HUES64 (cell line): ENCODE data around the gene ANO5.

Experiments used
- H3K27ac ChIP-seq: 2 replicates; pipeline ENCODE4 v1.7.0; 2013; ENCODE audit warnings: low read depth, low read length, inconsistent platforms
- H3K27me3 ChIP-seq: 2 replicates; pipeline ENCODE4 v1.6.1; 2013; ENCODE audit warnings: mild to moderate bottlenecking, low read length; ENCODE audit not compliant: insufficient read depth
- H3K36me3 ChIP-seq: 2 replicates; pipeline ENCODE4 v1.6.1; 2013; ENCODE audit warnings: mild to moderate bottlenecking, low read length; ENCODE audit not compliant: insufficient read depth
- H3K4me1 ChIP-seq: 2 replicates; pipeline ENCODE4 v1.6.1; 2013; ENCODE audit warnings: mild to moderate bottlenecking, low read length, moderate library complexity; ENCODE audit not compliant: insufficient read depth
- H3K4me3 ChIP-seq: 2 replicates; pipeline ENCODE4 v1.5.1; 2013; ENCODE audit warnings: mild to moderate bottlenecking, low read length, moderate library complexity
- H3K9ac ChIP-seq: 2 replicates; pipeline ENCODE4 v1.6.1; 2013; ENCODE audit warnings: mild to moderate bottlenecking, low read depth, low read length
- H3K9me3 ChIP-seq: 2 replicates; pipeline ENCODE4 v1.6.1; 2013; ENCODE audit warnings: low read depth, low read length; ENCODE audit not compliant: insufficient read depth
- WGBS: fragments of 150-250, 120-280 bp; methylation state at CpG from one replicate; pipeline ENCODE4 v1.1.7; 2013; ENCODE audit warnings: missing lambda C conversion rate; 5-methylcytosine and 5-hydroxymethylcytosine counted together

The ANO5 gene

GRCh38 chr11:22177186-22177585 lies 15.7 kb upstream of the ANO5 start:
- Histone ChIP-seq H3K9me3 (no peaks in the 10 kb centered on the region), H3K27me3 (no peaks in the 10 kb centered on the region), H3K9ac (no peak overlapping the region), H3K36me3 (no peaks in the 10 kb centered on the region), H3K4me3 (no peak overlapping the region), H3K4me1 (peaks cover 7% of the 10 kb centered on the region; the same call in 1 of the 2 replicates), H3K27ac (no peak overlapping the region)
- WGBS, result 96% methylated on average over 4 of the region's 4 CpGs

- Histone ChIP-seq H3K9me3 (no peaks in the 10 kb centered on the region), H3K36me3 (no peaks in the 10 kb centered on the region), H3K4me1 (peaks cover 7% of the 10 kb centered on the region; the same call in 1 of the 2 replicates), H3K4me3 (no peak overlapping the region), H3K9ac (no peak overlapping the region), H3K27me3 (no peaks in the 10 kb centered on the region), H3K27ac (no peak overlapping the region)
Observed at GRCh38 chr11:22179626-22180025, 13.3 kb upstream of the ANO5 start.

GRCh38 chr11:22180131-22180530 lies 12.8 kb upstream of the ANO5 start:
- WGBS, result 81% methylated on average over 3 of the region's 3 CpGs
- no peak overlapping the region for H3K9ac ChIP-seq

GRCh38 chr11:22189660-22190059 lies 3.2 kb upstream of the ANO5 start:
- no peak overlapping the region for H3K4me3 ChIP-seq
- H3K9ac ChIP-seq, result no peak overlapping the region
- 100% methylated on average over 1 of the region's 2 CpGs for WGBS
- peaks cover 5% of the 10 kb centered on the region; the same call in 1 of the 2 replicates for H3K27me3 ChIP-seq
- peaks cover 7% of the 10 kb centered on the region; the same call in 1 of the 2 replicates for H3K4me1 ChIP-seq
- H3K36me3 ChIP-seq, result no peaks in the 10 kb centered on the region
- H3K27ac ChIP-seq, result no peak overlapping the region
- H3K9me3 ChIP-seq, result no peaks in the 10 kb centered on the region

More at GRCh38 chr11:22180131-22180530, 12.8 kb upstream of the ANO5 start:
- no peaks in the 10 kb centered on the region for H3K9me3 ChIP-seq
- H3K27me3 ChIP-seq, result no peaks in the 10 kb centered on the region
- no peak overlapping the region for H3K27ac ChIP-seq
- H3K4me1 ChIP-seq, result peaks cover 7% of the 10 kb centered on the region; the same call in 1 of the 2 replicates
- no peaks in the 10 kb centered on the region for H3K36me3 ChIP-seq
- H3K4me3 ChIP-seq, result no peak overlapping the region

GRCh38 chr11:22190827-22191463 lies 1.9 kb upstream of the ANO5 start:
- Histone ChIP-seq H3K4me3 (no peak overlapping the region), H3K27ac (no peak overlapping the region), H3K27me3 (peaks cover 5% of the 10 kb centered on the region; the same call in 1 of the 2 replicates), H3K9ac (no peak overlapping the region), H3K4me1 (peaks cover 8% of the 10 kb centered on the region; the same call in 1 of the 2 replicates), H3K9me3 (no peaks in the 10 kb centered on the region), H3K36me3 (no peaks in the 10 kb centered on the region)
- WGBS, result 94% methylated on average over 6 of the region's 7 CpGs

- Histone ChIP-seq H3K27ac (no peak overlapping the region), H3K9me3 (no peaks in the 10 kb centered on the region), H3K9ac (peak overlapping the region; percentile 73), H3K36me3 (no peaks in the 10 kb centered on the region), H3K4me1 (peaks cover 8% of the 10 kb centered on the region; the same call in 1 of the 2 replicates), H3K27me3 (peaks cover 5% of the 10 kb centered on the region; the same call in 1 of the 2 replicates), H3K4me3 (peak overlapping the region; percentile 81)
- WGBS, result under 1% methylated on average over 7 of the region's 7 CpGs
Observed at GRCh38 chr11:22192289-22192641, 620 bp upstream of the ANO5 start.

- H3K4me1 ChIP-seq, result peaks cover 8% of the 10 kb centered on the region; the same call in 1 of the 2 replicates
Observed at GRCh38 chr11:22193348-22194051, 615 bp downstream of the ANO5 start.

GRCh38 chr11:22194306-22194705 lies 1.4 kb downstream of the ANO5 start:
- Histone ChIP-seq H3K27me3 (peaks cover 5% of the 10 kb centered on the region; the same call in 1 of the 2 replicates), H3K4me1 (peaks cover 8% of the 10 kb centered on the region; the same call in 1 of the 2 replicates)
- 62% methylated on average over 1 of the region's 5 CpGs for WGBS

More at GRCh38 chr11:22193348-22194051, 615 bp downstream of the ANO5 start:
- no peaks in the 10 kb centered on the region for H3K9me3 ChIP-seq
- no peak overlapping the region for H3K27ac ChIP-seq
- no peaks in the 10 kb centered on the region for H3K36me3 ChIP-seq
- WGBS, result under 1% methylated on average over 38 of the region's 39 CpGs
- peaks cover 5% of the 10 kb centered on the region; the same call in 1 of the 2 replicates for H3K27me3 ChIP-seq
- peak overlapping the region; percentile 63 for H3K9ac ChIP-seq
- H3K4me3 ChIP-seq, result peak overlapping the region; percentile 81

GRCh38 chr11:22194907-22195306 lies 2.0 kb downstream of the ANO5 start:
- no CpG with 5 or more reads among the region's 2 CpGs for WGBS
- Histone ChIP-seq H3K9me3 (no peaks in the 10 kb centered on the region), H3K9ac (no peak overlapping the region), H3K27me3 (peaks cover 5% of the 10 kb centered on the region; the same call in 1 of the 2 replicates), H3K4me3 (peak overlapping the region; percentile 81; the same call in 1 of the 2 replicates), H3K27ac (no peak overlapping the region), H3K4me1 (peaks cover 8% of the 10 kb centered on the region; the same call in 1 of the 2 replicates), H3K36me3 (no peaks in the 10 kb centered on the region)

More at GRCh38 chr11:22194306-22194705, 1.4 kb downstream of the ANO5 start:
- H3K9me3 ChIP-seq, result no peaks in the 10 kb centered on the region
- no peaks in the 10 kb centered on the region for H3K36me3 ChIP-seq
- H3K27ac ChIP-seq, result no peak overlapping the region
- peak overlapping the region; percentile 81 for H3K4me3 ChIP-seq
- no peak overlapping the region for H3K9ac ChIP-seq

GRCh38 chr11:22197139-22198005 lies 4.5 kb downstream of the ANO5 start:
- H3K4me3 ChIP-seq, result no peak overlapping the region
- H3K9ac ChIP-seq, result no peak overlapping the region
- H3K27ac ChIP-seq, result no peak overlapping the region
- peaks cover 8% of the 10 kb centered on the region; the same call in 1 of the 2 replicates for H3K4me1 ChIP-seq
- H3K36me3 ChIP-seq, result no peaks in the 10 kb centered on the region
- no peaks in the 10 kb centered on the region for H3K9me3 ChIP-seq
- 98% methylated on average over 4 of the region's 4 CpGs for WGBS
- peaks cover 5% of the 10 kb centered on the region; the same call in 1 of the 2 replicates for H3K27me3 ChIP-seq
